Stimulated activated CD4-positive, alpha-beta T cell treated with anti-CD3 and anti-CD28 coated beads, Interleukin-4, amount 100 ng/mL, for 1 hour (primary cell): ENCODE measurements around the gene SAMD7.

Experiments
- DNase-seq: peaks from one replicate; pipeline ENCODE4 v3.0.0-alpha.2; 2020

SAMD7 gene

GRCh38 chr3:169911272-169911671 lies at the start of gene SAMD7:
SAMD7 (plus strand) TSS chr3:169911572; CDS start chr3:169919499, 7,927 bp downstream.
- DNase-seq: no peak

- DNase-seq: no peak
Measured at GRCh38 chr3:169861871-169862270, 49.5 kb upstream of the SAMD7 start.

- peak; percentile 51 for DNase-seq
Measured at GRCh38 chr3:169863458-169863899, 47.9 kb upstream of the SAMD7 start.

- no peak for DNase-seq
Measured at GRCh38 chr3:169864270-169864669, 47.1 kb upstream of the SAMD7 start.

- DNase-seq: peak; percentile 7
Measured at GRCh38 chr3:169865176-169865767, 46.1 kb upstream of the SAMD7 start.

GRCh38 chr3:169867584-169868210 lies 43.7 kb upstream of the SAMD7 start:
- DNase-seq: no peak

- no peak for DNase-seq
Measured at GRCh38 chr3:169868369-169868768, 43.0 kb upstream of the SAMD7 start.

GRCh38 chr3:169869484-169870220 lies 41.7 kb upstream of the SAMD7 start, which contains the start of gene LRRC31:
LRRC31 (minus strand) TSS chr3:169869935; CDS start chr3:169869807, 128 bp downstream.
- no peak for DNase-seq

GRCh38 chr3:169871129-169871886 lies 40.1 kb upstream of the SAMD7 start:
- no peak for DNase-seq

GRCh38 chr3:169879013-169879557 lies 32.3 kb upstream of the SAMD7 start:
- DNase-seq: no peak

GRCh38 chr3:169879845-169880575 lies 31.4 kb upstream of the SAMD7 start:
- no peak for DNase-seq

- no peak for DNase-seq
Measured at GRCh38 chr3:169880576-169881250, 30.7 kb upstream of the SAMD7 start.

GRCh38 chr3:169886671-169887070 lies 24.7 kb upstream of the SAMD7 start:
- no peak for DNase-seq

GRCh38 chr3:169891886-169892285 lies 19.5 kb upstream of the SAMD7 start:
- no peak for DNase-seq

- no peak for DNase-seq
Measured at GRCh38 chr3:169894110-169894509, 17.3 kb upstream of the SAMD7 start.

GRCh38 chr3:169895072-169895471 lies 16.3 kb upstream of the SAMD7 start:
- DNase-seq: no peak

- no peak for DNase-seq
Measured at GRCh38 chr3:169897284-169897683, 14.1 kb upstream of the SAMD7 start.

- DNase-seq: no peak
Measured at GRCh38 chr3:169901453-169901852, 9.9 kb upstream of the SAMD7 start.

GRCh38 chr3:169905404-169905803 lies 6.0 kb upstream of the SAMD7 start:
- no peak for DNase-seq

- DNase-seq: no peak
Measured at GRCh38 chr3:169907476-169907875, 3.9 kb upstream of the SAMD7 start.

- DNase-seq: no peak
Measured at GRCh38 chr3:169907944-169908343, 3.4 kb upstream of the SAMD7 start.

- no peak for DNase-seq
Measured at GRCh38 chr3:169913323-169913722, 2.0 kb downstream of the SAMD7 start.
